ENCODE measurements around the gene BST2.

The BST2 gene, protein sequence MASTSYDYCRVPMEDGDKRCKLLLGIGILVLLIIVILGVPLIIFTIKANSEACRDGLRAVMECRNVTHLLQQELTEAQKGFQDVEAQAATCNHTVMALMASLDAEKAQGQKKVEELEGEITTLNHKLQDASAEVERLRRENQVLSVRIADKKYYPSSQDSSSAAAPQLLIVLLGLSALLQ

DNA sequence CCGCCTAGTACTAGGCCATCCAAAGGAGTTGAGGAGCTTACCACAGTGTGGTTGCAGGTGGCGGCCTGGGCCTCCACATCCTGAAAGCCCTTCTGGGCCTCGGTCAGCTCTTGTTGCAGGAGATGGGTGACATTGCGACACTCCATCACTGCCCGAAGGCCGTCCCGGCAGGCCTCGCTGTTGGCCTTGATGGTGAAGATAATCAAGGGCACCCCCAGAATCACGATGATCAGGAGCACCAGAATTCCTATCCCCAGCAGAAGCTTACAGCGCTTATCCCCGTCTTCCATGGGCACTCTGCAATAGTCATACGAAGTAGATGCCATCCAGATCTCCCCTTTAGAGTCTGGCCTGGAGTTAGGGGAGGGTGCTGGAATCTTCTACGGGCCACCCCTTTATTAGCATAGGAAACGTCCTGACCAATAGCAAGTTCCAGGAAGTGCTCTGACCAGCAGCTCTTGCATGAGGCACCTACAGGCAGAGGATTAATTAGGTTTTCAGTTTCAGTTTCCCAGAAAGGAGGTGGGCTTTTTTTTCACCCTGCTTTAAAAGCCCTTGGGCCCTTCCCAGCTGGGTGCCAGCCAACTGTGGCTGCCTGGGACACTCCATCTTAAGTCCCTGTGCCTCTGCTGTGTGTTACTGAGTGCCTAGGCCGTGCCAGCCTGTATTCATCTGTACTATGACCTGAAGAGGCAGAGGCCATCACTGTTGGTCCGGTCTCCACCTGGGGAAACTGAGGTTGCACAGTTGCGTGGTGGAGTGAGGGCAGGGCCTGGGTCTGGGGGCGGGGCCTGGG is at the start of gene BST2:
BST2 (minus strand) TSS at position 381 of the 796 bp plus-strand sequence; CDS start at position 326, 55 bp downstream.
- peak; percentile 81 for DNase-seq

DNA sequence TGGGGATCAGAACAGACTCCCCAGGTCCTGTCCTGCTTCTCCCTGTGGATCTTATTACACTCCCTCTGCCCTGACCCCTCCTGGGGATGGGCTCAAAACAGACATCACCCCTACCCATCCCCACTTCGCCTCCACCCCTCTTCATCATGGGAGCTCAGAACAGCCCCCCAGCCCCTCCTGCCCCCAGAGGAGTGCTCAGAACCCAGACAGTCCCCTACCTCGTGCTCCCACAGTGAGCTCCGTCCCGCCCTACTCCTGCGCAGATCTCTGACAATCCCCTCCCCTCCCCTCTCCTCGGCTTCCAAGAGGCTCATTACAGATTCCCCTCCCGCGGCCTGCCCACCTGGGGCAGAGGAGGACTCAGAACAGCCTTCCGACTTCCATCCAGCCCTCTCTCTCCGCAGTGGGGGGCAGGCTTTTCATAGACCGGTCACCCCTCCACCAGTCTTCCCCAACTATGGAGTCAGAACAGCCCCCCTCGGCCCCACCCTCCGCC is 49.2 kb upstream of the BST2 start:
- DNase-seq: no peak

DNA sequence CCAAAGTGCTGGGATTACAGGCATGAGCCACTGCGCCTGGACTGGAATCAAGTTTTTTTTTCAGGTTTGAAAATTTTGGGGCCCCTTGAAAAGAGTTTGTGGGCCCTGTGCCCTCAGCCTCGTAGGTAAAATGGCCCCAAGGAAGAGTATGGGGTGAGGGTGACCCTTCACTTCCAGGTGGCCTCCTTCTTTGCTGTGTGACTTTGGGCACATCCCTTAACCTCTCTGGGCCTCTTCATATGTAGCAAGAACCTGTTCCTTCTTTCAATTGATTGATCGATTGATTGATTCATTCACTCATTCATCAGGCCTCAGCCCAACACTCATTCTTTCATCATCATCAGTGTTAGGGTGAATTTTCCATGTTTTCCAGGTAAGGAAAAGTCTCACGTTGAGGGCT is 46.4 kb upstream of the BST2 start:
- no peak for DNase-seq

GRCh38 chr19:17450264-17451075 is 45.0 kb upstream of the BST2 start:
- DNase-seq: no peak

DNA sequence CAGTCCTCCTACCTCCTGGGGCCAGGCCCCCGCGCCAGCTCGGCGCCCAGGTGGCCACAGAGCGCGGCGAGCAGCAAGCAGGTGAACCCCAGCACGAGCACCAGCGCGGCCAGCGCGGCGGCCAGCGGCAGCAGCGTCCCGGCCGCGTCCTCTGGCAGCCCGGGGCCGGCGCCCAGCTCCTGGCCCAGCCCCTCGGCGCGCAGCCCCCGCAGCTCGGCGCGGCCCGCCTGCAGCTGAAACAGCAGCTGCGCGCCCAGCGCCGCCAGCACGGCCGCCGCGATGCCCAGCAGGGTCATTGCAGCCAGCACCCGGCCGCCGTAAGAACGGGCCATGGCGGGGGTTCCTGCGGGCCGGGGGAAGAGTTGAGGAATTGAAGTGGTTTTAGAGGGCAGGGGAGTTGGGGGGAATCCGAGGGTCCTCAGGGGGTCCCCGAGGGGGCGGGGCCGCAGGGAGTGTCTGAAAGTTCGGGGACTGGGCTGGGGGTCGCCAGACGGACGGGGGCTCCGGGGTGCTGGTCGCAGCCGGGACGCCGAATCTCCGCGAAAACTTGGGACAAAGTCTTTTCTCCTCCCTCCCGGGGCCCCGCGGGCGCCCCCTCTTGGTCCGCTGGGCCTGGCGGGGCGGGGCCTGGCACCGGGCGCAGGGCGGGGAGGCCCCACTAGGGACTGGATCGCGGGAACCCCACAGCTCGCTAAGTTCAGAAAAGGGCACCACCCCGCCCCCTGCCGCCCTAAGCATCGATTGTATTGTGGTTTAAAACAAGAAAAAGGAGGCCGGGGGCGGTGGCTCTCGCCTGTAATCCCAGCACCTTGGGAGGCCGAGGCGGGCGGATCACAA is 42.9 kb upstream of the BST2 start, which contains the start of gene TMEM221:
TMEM221 (minus strand) TSS at position 538 of the 837 bp plus-strand sequence; CDS start at position 332, 206 bp downstream.
- DNase-seq: peak; percentile 69

- no peak for DNase-seq
Observed at GRCh38 chr19:17447704-17448130, 42.3 kb upstream of the BST2 start.

DNA sequence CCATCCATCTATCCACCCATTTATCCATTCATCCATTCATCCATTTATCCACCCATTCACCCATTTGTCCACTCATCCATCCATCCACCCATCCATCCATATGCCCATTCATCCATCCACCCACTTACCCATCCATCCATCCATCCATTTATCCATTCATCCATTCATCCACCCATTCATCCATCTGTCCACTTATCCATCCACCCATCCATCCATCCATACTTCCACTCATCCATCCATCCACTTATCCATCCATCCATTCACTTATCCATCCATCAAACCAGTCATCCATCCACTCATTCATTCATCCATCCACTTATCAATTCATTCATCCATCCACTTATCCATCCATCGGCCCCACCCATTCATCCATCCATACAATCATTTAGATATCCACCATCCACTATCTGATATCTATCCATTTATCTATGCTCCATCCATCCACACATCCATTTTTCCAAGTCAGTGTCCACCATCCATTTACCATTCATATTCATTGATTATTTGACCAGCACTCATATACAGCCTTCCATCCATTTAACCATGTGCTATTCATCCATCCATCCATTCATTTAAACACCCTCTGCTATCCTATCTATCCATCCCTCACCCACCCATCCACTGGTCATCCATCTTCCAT is 40.2 kb upstream of the BST2 start:
- DNase-seq: no peak

- peak; percentile 21 for DNase-seq
Observed at GRCh38 chr19:17441241-17442021, 36.0 kb upstream of the BST2 start.

DNA sequence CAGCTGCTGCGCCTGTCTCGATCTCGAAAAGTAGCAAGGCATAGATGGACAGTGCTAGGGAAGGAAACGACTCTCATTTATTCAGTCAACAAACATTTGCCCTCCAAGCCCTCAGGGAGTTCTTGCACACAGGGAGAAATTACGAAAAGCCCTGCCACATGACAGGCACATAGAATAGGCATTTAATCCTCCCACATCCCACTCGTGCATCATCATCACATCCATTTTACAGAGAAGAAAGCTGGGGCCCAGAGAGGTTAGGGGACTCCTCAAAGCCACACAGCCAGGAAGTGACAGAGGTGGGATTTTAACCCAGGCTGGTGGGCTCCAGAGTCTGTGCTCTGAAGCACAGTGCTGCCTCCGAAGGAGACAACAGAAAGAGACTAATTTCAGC is 31.4 kb upstream of the BST2 start:
- no peak for DNase-seq

- DNase-seq: no peak
Observed at GRCh38 chr19:17436094-17436873, 30.9 kb upstream of the BST2 start.

DNA sequence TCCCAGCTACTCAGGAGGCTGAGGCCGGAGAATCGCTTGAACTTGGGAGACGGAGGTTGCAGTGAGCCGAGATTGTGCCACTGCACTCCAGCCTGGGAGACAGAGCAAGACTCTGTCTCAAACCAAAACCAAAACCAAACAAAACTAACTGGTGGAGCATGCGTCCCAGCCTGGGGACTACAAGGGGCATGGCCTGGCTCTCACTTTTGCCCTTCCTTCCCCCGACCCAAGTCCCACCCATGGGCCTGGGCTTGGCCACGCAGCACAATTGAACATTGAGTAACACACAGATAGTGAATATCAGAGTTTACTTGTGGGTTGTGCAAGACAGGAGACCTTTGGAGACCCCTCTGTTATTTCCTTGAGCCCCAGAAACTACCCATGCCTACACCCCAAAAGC is 29.8 kb upstream of the BST2 start:
- DNase-seq: no peak

DNA sequence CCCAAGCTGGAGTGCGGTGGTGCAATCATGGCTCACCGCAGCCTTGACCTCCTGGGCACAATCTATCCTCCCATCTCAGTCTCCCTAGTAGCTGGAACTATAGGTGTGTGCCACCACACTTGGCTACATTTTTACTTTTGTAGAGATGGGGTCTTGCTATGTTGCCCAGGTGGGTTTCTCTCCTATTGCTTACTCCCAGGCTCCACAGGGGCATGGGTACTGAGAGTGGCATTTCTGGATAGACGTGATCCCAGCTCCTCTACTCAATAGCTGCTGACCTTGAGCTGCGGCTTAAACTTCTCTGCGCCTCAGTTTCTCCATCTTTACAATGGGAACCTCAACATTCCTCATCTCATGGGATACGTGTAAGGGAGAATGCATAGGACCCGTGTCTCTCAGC is 26.0 kb upstream of the BST2 start:
- DNase-seq: no peak

DNA sequence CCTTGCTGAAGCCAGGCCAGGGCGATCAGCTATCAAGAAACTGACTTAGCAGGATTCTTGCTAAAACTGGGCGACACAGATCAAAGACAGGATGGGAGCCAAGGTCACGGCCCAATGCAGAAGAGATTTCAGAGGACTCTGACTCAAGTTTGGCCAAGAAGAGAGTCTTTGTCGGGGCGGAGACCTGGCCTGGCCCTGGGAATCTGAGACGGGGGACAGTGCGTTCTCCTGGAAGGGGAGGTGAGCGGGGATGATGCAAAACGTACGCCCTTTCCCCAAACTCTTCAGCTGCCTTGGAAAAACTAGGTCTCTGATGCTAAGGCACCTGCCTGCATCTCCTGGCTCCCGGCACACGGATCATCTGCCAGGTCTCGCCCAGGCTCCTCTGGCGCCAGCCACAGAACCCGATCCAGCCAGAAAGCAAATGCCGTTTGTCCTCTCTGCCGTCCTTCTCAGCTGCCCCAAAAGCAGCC is 24.2 kb upstream of the BST2 start:
- DNase-seq: no peak

- DNase-seq: peak; percentile 16
Observed at GRCh38 chr19:17424743-17425365, 19.4 kb upstream of the BST2 start.

DNA sequence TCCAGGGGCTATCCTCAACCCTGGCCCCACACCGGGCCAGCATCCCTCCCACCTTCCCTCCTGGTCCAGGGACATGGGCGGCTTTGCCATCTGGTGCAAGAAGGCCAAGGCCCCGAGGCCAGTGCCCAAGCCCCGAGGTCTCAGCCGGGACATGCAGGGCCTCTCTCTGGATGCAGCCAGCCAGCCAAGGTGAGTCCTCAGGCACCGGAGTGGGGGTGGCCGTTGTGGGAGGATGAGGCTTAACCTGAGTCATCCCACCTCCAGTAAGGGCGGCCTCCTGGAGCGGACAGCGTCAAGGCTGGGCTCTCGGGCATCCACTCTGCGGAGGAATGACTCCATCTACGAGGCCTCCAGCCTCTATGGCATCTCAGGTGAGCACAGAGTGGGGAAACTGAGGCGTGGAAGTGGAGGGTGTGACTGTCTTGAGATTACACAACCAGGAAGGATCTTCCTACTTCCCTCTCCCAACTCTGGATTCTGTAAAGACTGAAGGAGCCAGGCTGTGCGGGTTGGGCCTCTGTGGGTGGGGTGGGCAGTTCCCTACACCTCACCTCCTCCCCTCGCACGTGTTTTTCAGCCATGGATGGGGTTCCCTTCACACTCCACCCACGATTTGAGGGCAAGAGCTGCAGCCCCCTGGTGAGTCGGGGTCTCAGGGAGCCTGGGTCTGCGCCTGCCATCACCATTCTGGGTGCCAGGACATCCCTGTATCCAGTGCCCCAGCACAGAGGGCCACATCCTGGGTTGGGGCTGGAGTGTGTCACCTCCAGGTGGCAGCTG is 18.2 kb upstream of the BST2 start:
- DNase-seq: no peak

DNA sequence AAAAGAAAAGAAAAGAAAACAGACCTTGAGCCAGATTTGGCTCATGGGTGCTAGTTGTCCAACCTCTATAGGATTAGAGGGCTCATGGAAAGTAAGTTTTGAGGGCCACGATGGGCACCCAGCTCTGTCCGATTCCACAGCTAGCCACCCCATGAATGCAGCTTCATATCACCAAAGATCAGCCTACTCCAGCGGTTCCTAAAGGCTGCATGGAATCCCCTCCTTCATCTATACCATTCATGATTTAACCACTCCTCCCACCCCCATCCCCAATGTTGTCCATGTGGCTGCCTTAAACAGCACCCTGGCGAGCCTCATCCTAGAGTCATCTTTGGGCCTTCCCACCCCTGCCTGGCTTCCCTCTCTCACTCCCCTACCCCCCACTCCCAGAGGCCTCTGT is 16.5 kb upstream of the BST2 start:
- DNase-seq: no peak

DNA sequence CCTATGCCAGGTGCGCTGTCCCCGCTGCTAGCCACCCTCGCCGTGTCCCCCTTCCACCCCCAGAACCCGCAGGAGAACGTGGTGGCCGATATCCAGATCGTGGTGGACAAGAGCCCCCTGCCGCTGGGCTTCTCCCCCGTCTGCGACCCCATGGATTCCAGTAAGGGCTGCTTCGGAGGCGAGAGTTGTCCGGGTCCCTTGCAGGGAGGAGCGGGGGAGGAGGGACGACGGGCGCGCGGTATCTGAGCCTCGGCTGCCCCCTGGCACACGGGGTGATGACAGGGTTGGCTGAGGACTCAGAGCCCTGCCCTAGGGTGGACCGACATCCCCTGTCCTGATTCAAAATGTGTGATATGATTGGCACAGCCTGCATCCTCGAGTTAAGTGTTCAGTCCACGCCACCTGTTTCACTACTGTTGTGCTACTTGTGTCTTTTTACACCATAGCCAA is 15.1 kb upstream of the BST2 start:
- DNase-seq: peak; percentile 20

GRCh38 chr19:17419621-17420474 is 14.4 kb upstream of the BST2 start, which contains the start of gene MVB12A:
Gene MVB12A, plus strand, starts transcription at chr19:17420047. Its CDS starts 89 bp downstream, at chr19:17420136.
- DNase-seq: peak; percentile 97
